ENCODE results near the gene CRYBG1. TPM values are rescaled to one million over a fixed set of nuclear protein-coding genes. Genes with fewer than 3 reads are reported as not detected.

CRYBG1 gene
- total and polyA plus RNA-seq, 2 of the 13 experiments (the other 11 are each of a cell fraction or from before 2014, with no cell fraction given) = 10.1 to 21.9 TPM

- 14% methylated on average over 4 of the region's 4 CpGs for WGBS (ENCODE audit: low lambda C conversion rate)
- Histone ChIP-seq H3K4me3 (replicated peaks in 1 of 3; ENCODE audit: insufficient read depth in 1 of 3, low read depth in 2 of 3, low read length in 3 of 3) (no peak overlapping the region), H3K79me2 (ENCODE audit: insufficient read depth, low read length) (no peaks in the 10 kb centered on the region), H3K36me3 (replicated peaks in 1 of 2; ENCODE audit: control insufficient read depth in 1 of 2, insufficient read depth in 2 of 2, low read length in 2 of 2) (no peaks in the 10 kb centered on the region), H3K9ac (ENCODE audit: insufficient read depth, low read depth, low read length) (no peak overlapping the region), H3K27me3 (ENCODE audit: control insufficient read depth in 1 of 2, insufficient read depth in 2 of 2, low read length in 2 of 2) (no peaks in the 10 kb centered on the region), H3K27ac (ENCODE audit: extremely low read length, insufficient read depth, low read length) (no peak overlapping the region), H3K4me2 (ENCODE audit: low read depth, low read length) (no peak overlapping the region), H3K4me1 (ENCODE audit: insufficient read depth, low read length) (peaks cover 19% of the 10 kb centered on the region), H2AFZ (ENCODE audit: low read length) (no peak overlapping the region), H4K20me1 (ENCODE audit: insufficient read depth, low read length) (no peaks in the 10 kb centered on the region), H3K9me3 (ENCODE audit: low read length) (no peaks in the 10 kb centered on the region)
- DNase-seq (ENCODE audit: low spot score) (peak; percentile 58), FAIRE-seq (peak; percentile 94), ATAC-seq (peak; percentile 85)
- intact Hi-C loops (cut with micrococcal nuclease; ENCODE audit: unreplicated experiment) = loop anchor here (1.0 to 5.0 kb wide), 5 partner anchors 85 to 552 kb away; partner anchors contain the start of gene CRYBG1
- BruUV-seq (replicated peaks) = no TSS peak
- 0 out of 2 replicates have a peak, but pooled peaks have one; percentile 31 for TF ChIP-seq IRF2 (CRISPR knock-in tag; IDR thresholded peaks at IDR 0.05)
- peak; percentile 83 for TF ChIP-seq CTCF (CRISPR knock-in tag; IDR thresholded peaks at IDR 0.05)
- peak; percentile 62 for TF ChIP-seq RAD21 (CRISPR knock-in tag; IDR thresholded peaks at IDR 0.05)
- no peak for TF ChIP-seq ZNF251 (CRISPR knock-in tag; IDR thresholded peaks at IDR 0.05)
- TF ChIP-seq MIXL1 (CRISPR knock-in tag; IDR thresholded peaks at IDR 0.05) = 0 out of 2 replicates have a peak, but pooled peaks have one; percentile 20
- TF ChIP-seq CEBPB (IDR thresholded peaks at IDR 0.05; ENCODE audit: borderline replicate concordance, low read depth, low read length) = peak; percentile 33; the same call in 1 of the 2 replicates
- 0 out of 2 replicates have a peak, but pooled peaks have one; percentile 23 for TF ChIP-seq CEBPG (CRISPR knock-in tag; IDR thresholded peaks at IDR 0.05)
- TF ChIP-seq FLYWCH1 (CRISPR knock-in tag; IDR thresholded peaks at IDR 0.05) = no peak
- TF ChIP-seq MAFF (IDR thresholded peaks at IDR 0.05; ENCODE audit: low read depth, low read length) = peak; percentile 68; the same call in 1 of the 2 replicates
- TF ChIP-seq E2F5 (CRISPR knock-in tag; conservative IDR thresholded peaks at IDR 0.05) = no peak
- TF ChIP-seq ZNF839 (CRISPR knock-in tag; IDR thresholded peaks at IDR 0.05; ENCODE audit: borderline replicate concordance) = no peak
- 0 out of 2 replicates have a peak, but pooled peaks have one; percentile 22 for TF ChIP-seq MIER3 (CRISPR knock-in tag; IDR thresholded peaks at IDR 0.05; ENCODE audit: borderline replicate concordance)
- TF ChIP-seq STAG1 (CRISPR knock-in tag; IDR thresholded peaks at IDR 0.05) = peak; percentile 85
- TF ChIP-seq ZNF614 (CRISPR knock-in tag; IDR thresholded peaks at IDR 0.05; ENCODE audit: borderline replicate concordance) = no peak
- peak; percentile 20; the same call in 1 of the 2 replicates for TF ChIP-seq FOXK1 (CRISPR knock-in tag; IDR thresholded peaks at IDR 0.05; ENCODE audit: borderline replicate concordance, low read depth)
- TF ChIP-seq SMC3 (IDR thresholded peaks at IDR 0.05; ENCODE audit: low read length) = peak; percentile 88
- TF ChIP-seq LBX2 (CRISPR knock-in tag; IDR thresholded peaks at IDR 0.05; ENCODE audit: borderline replicate concordance) = no peak
- peak; percentile 49 to 54; a peak in 3 of 4 replicates for TF ChIP-seq MAFK (conservative IDR thresholded peaks at IDR 0.05 in 1 of 2, IDR thresholded peaks at IDR 0.05 in 1 of 2; ENCODE audit: low read length in 2 of 2)
- ChIA-PET POLR2A (no interaction called here), CTCF (ENCODE audit: low intra/inter-chr PET ratio, low total read pairs) (interaction anchor here (1.3 to 3.7 kb wide), 4 partner anchors 110 to 535 kb away, joined by 4 to 81 read pairs (median 15); no protein-coding TSS in a partner anchor)
- in situ Hi-C loops (cut with HindIII; ENCODE audit: extremely low pct_ligation_motif_present, low pct_unique_long_range_greater_than_20kb) = loop anchor here (5.0 to 10.0 kb wide), 2 partner anchors 122 to 540 kb away; no protein-coding TSS in a partner anchor
Observed at GRCh38 chr6:106444777-106445507, 84.4 kb downstream of the CRYBG1 start.
